Brain microvascular endothelial cell (primary cell): ENCODE data around the gene SMIM20.

Experiments
- DNase-seq: peaks from one replicate; pipeline ENCODE4 v3.0.0-alpha.2; 2020
- H3K27ac ChIP-seq: fragments of 250-450 bp; sonication (Bioruptor Pico); 2 replicates; pipeline ENCODE4 v1.5.1; 2020; ENCODE audit warnings: mild to moderate bottlenecking, moderate library complexity
- H3K27me3 ChIP-seq: fragments of 250-450 bp; sonication (Bioruptor Pico); replicated peaks from 2 replicates; pipeline ENCODE4 v1.5.1; 2020; ENCODE audit warnings: mild to moderate bottlenecking
- H3K36me3 ChIP-seq: fragments of 250-450 bp; sonication (Bioruptor Pico); replicated peaks from 2 replicates; pipeline ENCODE4 v1.5.1; 2020; ENCODE audit warnings: mild to moderate bottlenecking
- H3K4me3 ChIP-seq: 2 replicates; pipeline ENCODE4 v1.5.1; 2011; ENCODE audit warnings: low read depth, mild to moderate bottlenecking, control low read depth, low read length, moderate library complexity
- in situ Hi-C: cut with HindIII; loops from 2 replicates; pipeline ENCODE4 v1.10.0; 2017; ENCODE audit warnings: low sequenced_read_pairs, low pct_ligation_motif_present
- TF ChIP-seq, protein P1 (sequence below): IDR thresholded peaks from 2 replicates; pipeline ENCODE4 v1.5.1; 2011; ENCODE audit warnings: low read depth, mild to moderate bottlenecking, moderate library complexity, low read length, control low read depth, inconsistent platforms; ENCODE audit errors: missing control alignments

The SMIM20 gene

DNA sequence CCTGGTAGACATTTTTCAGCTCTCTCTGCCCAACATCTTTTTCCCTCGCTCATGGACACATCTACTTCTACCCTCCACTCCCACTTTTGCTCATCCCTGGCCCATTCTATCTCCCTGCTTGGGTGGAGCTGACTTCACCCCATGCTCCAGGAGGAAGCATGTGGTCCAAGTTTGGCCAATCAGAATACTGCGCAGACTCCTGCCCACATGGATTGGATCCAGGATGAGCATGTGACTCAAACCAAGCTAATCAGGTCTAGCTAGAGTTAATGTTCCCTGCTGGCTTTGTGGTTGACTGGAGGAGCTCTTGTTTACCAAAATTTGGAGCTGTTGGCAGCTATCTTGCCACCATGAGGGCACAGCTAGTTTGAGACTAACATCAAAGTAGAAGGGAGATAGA lies 22.7 kb downstream of the SMIM20 start:
- Histone ChIP-seq H3K27ac (no peak overlapping the region), H3K36me3 (no peaks in the 10 kb centered on the region), H3K27me3 (no peaks in the 10 kb centered on the region), H3K4me3 (no peak overlapping the region)
- TF ChIP-seq, protein P1, sequence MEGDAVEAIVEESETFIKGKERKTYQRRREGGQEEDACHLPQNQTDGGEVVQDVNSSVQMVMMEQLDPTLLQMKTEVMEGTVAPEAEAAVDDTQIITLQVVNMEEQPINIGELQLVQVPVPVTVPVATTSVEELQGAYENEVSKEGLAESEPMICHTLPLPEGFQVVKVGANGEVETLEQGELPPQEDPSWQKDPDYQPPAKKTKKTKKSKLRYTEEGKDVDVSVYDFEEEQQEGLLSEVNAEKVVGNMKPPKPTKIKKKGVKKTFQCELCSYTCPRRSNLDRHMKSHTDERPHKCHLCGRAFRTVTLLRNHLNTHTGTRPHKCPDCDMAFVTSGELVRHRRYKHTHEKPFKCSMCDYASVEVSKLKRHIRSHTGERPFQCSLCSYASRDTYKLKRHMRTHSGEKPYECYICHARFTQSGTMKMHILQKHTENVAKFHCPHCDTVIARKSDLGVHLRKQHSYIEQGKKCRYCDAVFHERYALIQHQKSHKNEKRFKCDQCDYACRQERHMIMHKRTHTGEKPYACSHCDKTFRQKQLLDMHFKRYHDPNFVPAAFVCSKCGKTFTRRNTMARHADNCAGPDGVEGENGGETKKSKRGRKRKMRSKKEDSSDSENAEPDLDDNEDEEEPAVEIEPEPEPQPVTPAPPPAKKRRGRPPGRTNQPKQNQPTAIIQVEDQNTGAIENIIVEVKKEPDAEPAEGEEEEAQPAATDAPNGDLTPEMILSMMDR = no peak
- in situ Hi-C loops = no loop called here
- DNase-seq = no peak

DNA sequence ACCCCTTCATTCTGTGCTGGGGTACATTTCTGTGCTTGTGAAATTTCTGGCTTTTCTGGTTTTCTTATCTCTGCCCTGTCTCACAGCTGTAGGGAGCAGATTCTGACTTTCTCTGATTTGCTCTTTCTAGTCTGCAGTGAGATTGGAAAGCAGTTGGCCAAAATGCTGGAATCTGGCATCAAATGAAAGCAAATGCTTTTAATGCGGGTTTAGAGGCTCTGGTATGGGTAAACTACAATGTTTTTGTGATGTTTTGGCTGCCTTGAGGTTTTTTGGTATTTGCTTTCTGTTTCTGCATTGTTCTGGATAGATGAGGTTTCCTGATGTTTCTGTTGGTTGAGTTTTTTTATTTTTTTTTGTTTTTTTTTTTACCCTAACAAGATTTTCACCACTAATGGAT lies 23.8 kb downstream of the SMIM20 start:
- no peak overlapping the region for H3K4me3 ChIP-seq
- in situ Hi-C loops = no loop called here
- DNase-seq = no peak
- no peak overlapping the region for H3K27ac ChIP-seq
- no peaks in the 10 kb centered on the region for H3K36me3 ChIP-seq
- no peaks in the 10 kb centered on the region for H3K27me3 ChIP-seq
- TF ChIP-seq, protein P1 = no peak

DNA sequence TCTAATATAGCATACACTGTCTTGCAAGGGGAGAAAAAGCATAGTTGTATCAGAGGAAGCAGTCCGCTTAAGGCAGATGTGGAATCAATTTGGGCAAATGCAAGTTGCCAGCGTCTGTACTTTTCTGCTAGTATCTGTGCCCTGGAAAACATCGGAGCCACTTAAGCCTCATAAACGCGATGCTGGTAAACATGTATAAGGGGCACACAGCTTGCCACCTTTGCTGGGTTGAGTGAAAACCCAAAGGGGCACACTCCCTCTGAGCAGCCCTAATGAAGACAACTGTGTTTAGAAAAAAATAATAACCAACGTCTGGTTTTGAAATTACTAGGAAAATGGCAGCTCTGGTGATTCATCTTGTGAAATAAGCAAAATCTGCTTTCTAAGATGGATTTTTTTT lies 24.3 kb downstream of the SMIM20 start:
- in situ Hi-C loops = no loop called here
- H3K27me3 ChIP-seq = no peaks in the 10 kb centered on the region
- H3K4me3 ChIP-seq = no peak overlapping the region
- no peak for DNase-seq
- no peaks in the 10 kb centered on the region for H3K36me3 ChIP-seq
- no peak overlapping the region for H3K27ac ChIP-seq
- TF ChIP-seq, protein P1 = no peak

DNA sequence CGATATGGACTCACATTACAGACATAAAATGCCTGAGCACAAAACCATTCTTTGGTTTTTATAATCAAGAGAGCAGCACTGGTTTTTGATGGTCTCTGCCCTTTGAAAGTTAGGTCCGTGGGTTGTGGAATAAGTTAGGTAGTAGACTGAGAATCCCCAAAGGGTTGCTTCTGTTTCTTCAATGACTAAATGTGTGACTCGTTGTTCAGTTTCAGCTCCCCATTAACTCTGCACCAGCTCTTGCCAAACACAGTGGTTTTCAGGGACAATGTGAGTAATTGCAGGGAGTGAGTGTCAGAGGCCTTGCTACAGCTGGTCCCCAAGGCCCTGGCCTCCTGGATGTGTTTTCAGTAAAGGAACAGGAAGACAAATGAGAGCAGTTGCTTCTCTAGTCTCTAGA lies 24.8 kb downstream of the SMIM20 start:
- no peak overlapping the region for H3K27ac ChIP-seq
- DNase-seq = peak; percentile 42
- no peaks in the 10 kb centered on the region for H3K27me3 ChIP-seq
- no peaks in the 10 kb centered on the region for H3K36me3 ChIP-seq
- TF ChIP-seq, protein P1 = no peak
- no peak overlapping the region for H3K4me3 ChIP-seq
- in situ Hi-C loops = no loop called here

DNA sequence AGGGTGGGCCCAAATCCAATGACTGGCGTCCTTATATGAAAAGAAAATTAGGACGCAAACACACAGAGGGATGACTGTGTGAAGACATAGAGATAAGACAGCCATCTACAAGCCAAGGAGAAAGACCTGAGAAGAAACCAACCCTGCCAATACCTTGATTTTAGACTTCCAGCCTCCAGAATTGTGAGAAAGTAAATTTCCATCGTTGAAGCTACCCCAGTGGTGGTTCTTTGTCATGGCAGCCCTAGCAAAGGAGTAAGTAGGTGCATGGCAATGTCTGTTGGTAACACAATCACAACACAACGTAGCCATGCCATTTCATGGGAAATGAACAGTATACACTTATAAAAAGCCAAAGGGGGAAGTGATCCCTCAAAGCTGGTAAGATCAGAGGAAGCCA lies 25.3 kb downstream of the SMIM20 start:
- Histone ChIP-seq H3K27me3 (no peaks in the 10 kb centered on the region), H3K36me3 (no peaks in the 10 kb centered on the region), H3K4me3 (no peak overlapping the region), H3K27ac (no peak overlapping the region)
- TF ChIP-seq, protein P1 = peak; percentile 26
- no peak for DNase-seq
- in situ Hi-C loops = no loop called here

DNA sequence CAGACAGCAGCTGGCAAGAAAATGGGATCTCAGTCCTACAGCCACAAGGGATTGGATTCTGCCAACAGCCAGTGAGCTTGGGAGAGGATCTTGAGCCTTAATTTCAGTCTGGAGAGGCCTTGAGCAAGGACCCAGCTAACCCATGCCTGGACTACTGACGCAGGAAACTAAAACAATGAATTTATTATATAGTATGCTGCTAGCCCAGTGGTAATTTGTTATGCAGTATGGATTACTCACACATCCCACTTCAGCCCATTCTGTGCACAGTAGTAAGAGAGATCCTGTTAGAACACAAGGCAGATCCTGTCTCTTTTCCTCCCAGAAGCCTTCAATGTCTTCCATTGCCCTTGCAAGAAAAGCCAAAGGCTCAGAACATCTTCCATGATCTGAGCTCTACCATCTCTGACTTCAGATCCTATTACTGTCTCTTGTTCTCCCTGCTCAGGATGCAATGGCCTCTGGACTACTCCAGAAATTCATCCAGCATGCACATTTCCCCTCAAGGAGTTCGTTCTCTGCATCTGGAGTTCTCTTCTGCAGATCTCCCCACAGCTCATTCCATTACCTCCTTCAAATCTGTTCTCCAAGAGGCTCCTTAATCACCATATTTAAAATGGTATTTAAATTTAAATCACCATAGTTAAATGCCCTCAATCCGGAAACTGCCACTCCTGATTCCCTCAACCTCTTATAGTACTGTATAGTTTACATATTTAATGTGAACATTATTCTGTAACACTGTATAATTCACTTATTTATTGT lies 27.6 kb downstream of the SMIM20 start:
- H3K27ac ChIP-seq = no peak overlapping the region
- DNase-seq = no peak
- H3K27me3 ChIP-seq = no peaks in the 10 kb centered on the region
- TF ChIP-seq, protein P1 = no peak
- H3K36me3 ChIP-seq = no peaks in the 10 kb centered on the region
- in situ Hi-C loops = no loop called here
- no peak overlapping the region for H3K4me3 ChIP-seq
